ENCODE data around the gene ADGRL4. TPM values are rescaled to one million over a fixed set of nuclear protein-coding genes. Genes with fewer than 3 reads are reported as not detected.
A peak's percentile ranks its signal among the peaks of the same experiment; 100 is the strongest.

The ADGRL4 gene
- total RNA-seq, 4 donors from 2014 or later, result 13.4 to 31.9 (median 14.0) TPM

DNA sequence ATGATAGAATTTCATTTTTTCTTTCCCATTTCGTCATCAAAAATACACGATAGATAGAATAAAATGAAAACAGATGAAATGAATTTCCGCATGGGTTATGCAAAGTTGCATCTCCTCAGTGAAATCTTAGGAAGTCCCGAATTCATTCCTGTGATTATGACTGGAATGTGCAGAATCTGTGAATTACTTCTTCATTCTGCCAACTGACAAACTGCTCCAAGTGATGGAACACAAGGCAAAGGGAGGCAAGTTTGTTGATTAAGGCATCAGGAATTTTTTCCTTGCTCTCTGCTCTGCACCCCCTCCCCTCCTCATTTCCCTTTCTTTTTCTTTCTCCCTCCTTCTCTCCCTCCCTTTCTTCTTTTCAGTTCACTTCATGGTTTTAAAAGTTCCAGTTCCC, 37.0 kb upstream of the ADGRL4 start:
- H3K27me3 ChIP-seq, result no peaks in the 10 kb centered on the region
- in situ Hi-C loops (cut with MboI; ENCODE audit: low sequenced_read_pairs in 4 of 4) (no loop called here), intact Hi-C loops (cut with DNase I; ENCODE audit: low total_unique reads) (no loop called here)
- no peak for DNase-seq
- no peaks in the 10 kb centered on the region for H3K4me1 ChIP-seq
- H3K9me3 ChIP-seq, result no peaks in the 10 kb centered on the region
- no peak for ATAC-seq
- no peak overlapping the region for H3K27ac ChIP-seq
- no peak overlapping the region for H3K4me3 ChIP-seq
- TF ChIP-seq, protein P1, sequence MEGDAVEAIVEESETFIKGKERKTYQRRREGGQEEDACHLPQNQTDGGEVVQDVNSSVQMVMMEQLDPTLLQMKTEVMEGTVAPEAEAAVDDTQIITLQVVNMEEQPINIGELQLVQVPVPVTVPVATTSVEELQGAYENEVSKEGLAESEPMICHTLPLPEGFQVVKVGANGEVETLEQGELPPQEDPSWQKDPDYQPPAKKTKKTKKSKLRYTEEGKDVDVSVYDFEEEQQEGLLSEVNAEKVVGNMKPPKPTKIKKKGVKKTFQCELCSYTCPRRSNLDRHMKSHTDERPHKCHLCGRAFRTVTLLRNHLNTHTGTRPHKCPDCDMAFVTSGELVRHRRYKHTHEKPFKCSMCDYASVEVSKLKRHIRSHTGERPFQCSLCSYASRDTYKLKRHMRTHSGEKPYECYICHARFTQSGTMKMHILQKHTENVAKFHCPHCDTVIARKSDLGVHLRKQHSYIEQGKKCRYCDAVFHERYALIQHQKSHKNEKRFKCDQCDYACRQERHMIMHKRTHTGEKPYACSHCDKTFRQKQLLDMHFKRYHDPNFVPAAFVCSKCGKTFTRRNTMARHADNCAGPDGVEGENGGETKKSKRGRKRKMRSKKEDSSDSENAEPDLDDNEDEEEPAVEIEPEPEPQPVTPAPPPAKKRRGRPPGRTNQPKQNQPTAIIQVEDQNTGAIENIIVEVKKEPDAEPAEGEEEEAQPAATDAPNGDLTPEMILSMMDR (IDR thresholded peaks at IDR 0.05 in 4 of 5, conservative IDR thresholded peaks at IDR 0.05 in 1 of 5), result no peak
- TF ChIP-seq POLR2A (IDR thresholded peaks at IDR 0.05), result no peak
- no peaks in the 10 kb centered on the region for H3K36me3 ChIP-seq

DNA sequence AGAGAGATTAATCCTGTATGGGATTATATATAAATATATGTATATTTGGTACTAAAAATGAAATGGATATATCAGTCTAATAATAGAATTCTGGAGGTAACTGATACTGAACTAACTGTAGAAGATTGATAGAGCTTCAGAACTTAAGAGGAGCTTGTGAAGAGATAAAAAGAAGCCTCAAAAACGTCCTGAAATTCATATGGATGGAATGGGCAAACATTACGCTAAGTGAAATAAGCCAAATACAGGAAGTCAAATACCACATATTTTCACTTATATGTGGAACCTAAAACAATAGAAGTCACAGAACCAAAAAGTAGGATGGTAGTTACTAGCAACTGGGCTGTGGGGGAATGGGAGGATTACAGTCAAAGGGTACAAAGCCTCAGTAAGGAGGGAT, 36.0 kb upstream of the ADGRL4 start:
- intact Hi-C loops (cut with DNase I; ENCODE audit: low total_unique reads) (no loop called here), in situ Hi-C loops (cut with MboI; ENCODE audit: low sequenced_read_pairs in 4 of 4) (no loop called here)
- no peak for ATAC-seq

DNA sequence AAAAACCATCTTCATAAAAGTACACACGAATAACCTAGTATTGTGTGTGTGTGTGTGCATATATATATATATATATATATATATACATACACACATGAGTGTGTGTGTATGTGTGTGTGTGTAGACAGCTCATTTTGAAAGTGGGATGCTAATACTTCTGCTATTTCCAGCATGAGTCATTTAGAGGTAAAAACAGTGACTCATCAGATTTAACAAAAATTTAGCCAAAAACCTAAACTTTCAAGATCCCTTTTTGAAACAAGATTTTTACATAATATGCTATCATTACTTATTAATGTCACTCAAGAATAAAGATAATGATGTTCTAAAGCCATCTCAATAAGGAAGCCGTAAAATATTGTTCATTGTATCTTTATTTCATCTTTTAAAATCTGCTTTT, 35.6 kb upstream of the ADGRL4 start:
- Histone ChIP-seq H3K27me3 (no peaks in the 10 kb centered on the region), H3K4me3 (no peak overlapping the region), H3K4me1 (no peaks in the 10 kb centered on the region), H3K9me3 (no peaks in the 10 kb centered on the region), H3K36me3 (no peaks in the 10 kb centered on the region), H3K27ac (no peak overlapping the region)
- intact Hi-C loops (cut with DNase I; ENCODE audit: low total_unique reads), result no loop called here
- in situ Hi-C loops (cut with MboI; ENCODE audit: low sequenced_read_pairs in 4 of 4), result no loop called here
- ATAC-seq (no peak), DNase-seq (no peak)
- TF ChIP-seq, protein P1 (IDR thresholded peaks at IDR 0.05 in 4 of 5, conservative IDR thresholded peaks at IDR 0.05 in 1 of 5), result no peak
- no peak for TF ChIP-seq POLR2A (IDR thresholded peaks at IDR 0.05)

More for the DNA sequence above, 36.0 kb upstream of the ADGRL4 start:
- H3K27me3 ChIP-seq, result no peaks in the 10 kb centered on the region
- H3K4me1 ChIP-seq, result no peaks in the 10 kb centered on the region
- H3K4me3 ChIP-seq, result no peak overlapping the region
- no peaks in the 10 kb centered on the region for H3K9me3 ChIP-seq
- no peak for DNase-seq
- no peaks in the 10 kb centered on the region for H3K36me3 ChIP-seq
- TF ChIP-seq, protein P1 (IDR thresholded peaks at IDR 0.05 in 4 of 5, conservative IDR thresholded peaks at IDR 0.05 in 1 of 5), result no peak
- TF ChIP-seq POLR2A (IDR thresholded peaks at IDR 0.05), result no peak
- H3K27ac ChIP-seq, result no peak overlapping the region

DNA sequence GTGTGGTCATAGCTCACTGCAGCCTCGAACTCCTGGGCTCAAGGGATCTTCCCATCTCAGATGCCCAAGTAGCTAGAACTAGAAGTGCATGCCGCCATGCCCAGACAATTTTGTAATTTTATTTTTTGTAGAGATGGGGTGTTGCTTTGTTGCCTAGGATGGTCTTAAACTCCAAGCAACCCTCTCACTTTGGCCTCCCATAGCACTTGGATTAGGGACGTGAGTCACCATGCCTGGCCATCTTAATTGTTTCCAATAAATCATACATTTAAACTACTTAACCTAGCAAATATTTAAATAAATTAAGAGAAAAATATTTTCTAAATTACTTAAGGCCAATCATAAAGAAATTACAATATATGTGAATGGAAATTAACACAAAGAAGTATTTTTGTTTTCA, 35.1 kb upstream of the ADGRL4 start:
- no peaks in the 10 kb centered on the region for H3K4me1 ChIP-seq
- H3K9me3 ChIP-seq, result no peaks in the 10 kb centered on the region
- no peak for TF ChIP-seq POLR2A (IDR thresholded peaks at IDR 0.05)
- TF ChIP-seq, protein P1 (IDR thresholded peaks at IDR 0.05 in 4 of 5, conservative IDR thresholded peaks at IDR 0.05 in 1 of 5), result no peak
- in situ Hi-C loops (cut with MboI; ENCODE audit: low sequenced_read_pairs in 4 of 4), result no loop called here
- no peaks in the 10 kb centered on the region for H3K36me3 ChIP-seq
- no peak overlapping the region for H3K27ac ChIP-seq
- DNase-seq (no peak), ATAC-seq (no peak)
- no peaks in the 10 kb centered on the region for H3K27me3 ChIP-seq
- no peak overlapping the region for H3K4me3 ChIP-seq
- intact Hi-C loops (cut with DNase I; ENCODE audit: low total_unique reads), result no loop called here

DNA sequence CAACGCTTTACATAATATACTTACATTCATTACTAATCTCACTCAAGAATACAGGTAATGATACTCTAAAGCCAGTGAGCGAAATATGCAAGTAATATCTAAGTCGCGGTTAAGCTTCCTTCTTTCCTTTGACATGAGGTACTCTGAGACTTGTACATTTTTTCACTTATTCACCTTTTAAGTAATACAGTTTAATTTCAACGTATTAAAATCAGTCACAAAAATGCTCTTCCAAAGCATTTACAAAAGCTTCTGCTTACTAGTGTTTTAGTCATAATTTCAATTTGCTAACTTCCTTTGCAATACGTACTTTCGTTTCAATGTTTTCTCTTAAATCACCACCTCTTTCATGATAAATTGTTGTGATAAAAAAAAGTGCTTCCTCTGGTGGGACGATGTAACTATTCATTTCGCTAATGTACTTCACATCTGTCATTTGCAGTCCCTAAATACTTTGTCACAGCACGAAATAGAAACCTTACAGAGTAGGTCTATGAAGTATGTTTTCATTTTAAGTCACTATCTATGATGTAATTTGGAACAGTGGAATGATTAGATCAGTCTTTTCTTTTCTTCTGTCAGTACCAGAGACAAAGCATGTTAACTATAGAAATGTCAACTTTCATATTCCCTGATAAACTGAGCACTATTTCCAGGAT, 34.0 kb upstream of the ADGRL4 start:
- in situ Hi-C loops (cut with MboI; ENCODE audit: low sequenced_read_pairs in 4 of 4) (no loop called here), intact Hi-C loops (cut with DNase I; ENCODE audit: low total_unique reads) (no loop called here)
- TF ChIP-seq POLR2A (IDR thresholded peaks at IDR 0.05), result no peak
- TF ChIP-seq, protein P1 (IDR thresholded peaks at IDR 0.05 in 4 of 5, conservative IDR thresholded peaks at IDR 0.05 in 1 of 5), result no peak
- no peaks in the 10 kb centered on the region for H3K27me3 ChIP-seq
- H3K4me3 ChIP-seq, result peak overlapping the region in 3 of 4 donors; percentile 6 to 41 (median 37)
- DNase-seq (no peak), ATAC-seq (no peak)
- H3K27ac ChIP-seq, result peak overlapping the region in 3 of 4 donors; percentile 8 to 62 (median 16)
- no peaks in the 10 kb centered on the region for H3K9me3 ChIP-seq
- H3K36me3 ChIP-seq, result no peaks in the 10 kb centered on the region
- no peaks in the 10 kb centered on the region for H3K4me1 ChIP-seq
